Measurements from ENCODE around the gene ITGBL1. TPM values are rescaled to one million over a fixed set of nuclear protein-coding genes. Genes with fewer than 3 reads are reported as not detected.

ITGBL1 gene
- total RNA-seq, 1 experiment from 2014 or later: not detected

DNA sequence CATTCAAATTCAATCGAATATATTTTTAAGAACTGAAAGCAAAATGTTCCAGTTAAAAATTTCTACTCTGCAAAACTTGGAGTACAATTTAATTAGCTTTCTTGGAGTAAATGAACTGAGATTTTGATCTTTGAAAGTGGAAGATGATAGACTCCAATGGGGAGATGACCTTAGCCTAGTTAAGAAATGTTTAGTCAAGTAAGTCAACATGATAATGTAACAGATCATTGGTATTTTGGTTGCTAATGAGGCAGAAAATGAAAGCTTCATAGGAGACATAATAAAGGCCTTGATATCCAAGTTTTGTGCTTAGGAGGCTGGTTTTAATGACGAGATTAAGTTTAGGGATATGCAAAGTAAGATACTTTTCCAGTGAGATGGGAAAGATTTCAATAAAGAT is 181.7 kb downstream of the ITGBL1 start:
- H3K4me1 Mint-ChIP-seq (ENCODE audit: insufficient read depth, unreplicated experiment): no peaks in the 10 kb centered on the region
- intact Hi-C loops (cut with micrococcal nuclease): no loop called here
- DNase-seq (ENCODE audit: unreplicated experiment): no peak
- H3K36me3 Mint-ChIP-seq (ENCODE audit: insufficient read depth, unreplicated experiment): no peaks in the 10 kb centered on the region
- BruUV-seq (replicated peaks): no TSS peak
- H3K4me3 Mint-ChIP-seq (ENCODE audit: unreplicated experiment): no peak overlapping the region
- peak overlapping the region; percentile 41 for H3K27ac Mint-ChIP-seq (ENCODE audit: low read depth, unreplicated experiment)
- H3K9me3 Mint-ChIP-seq (ENCODE audit: unreplicated experiment): no peaks in the 10 kb centered on the region
- CTCF ChIA-PET: interaction anchor here (0.8 kb wide), 1 partner anchor 18 kb away, joined by 5 read pairs; no protein-coding TSS in a partner anchor
- TF ChIP-seq, protein P1, sequence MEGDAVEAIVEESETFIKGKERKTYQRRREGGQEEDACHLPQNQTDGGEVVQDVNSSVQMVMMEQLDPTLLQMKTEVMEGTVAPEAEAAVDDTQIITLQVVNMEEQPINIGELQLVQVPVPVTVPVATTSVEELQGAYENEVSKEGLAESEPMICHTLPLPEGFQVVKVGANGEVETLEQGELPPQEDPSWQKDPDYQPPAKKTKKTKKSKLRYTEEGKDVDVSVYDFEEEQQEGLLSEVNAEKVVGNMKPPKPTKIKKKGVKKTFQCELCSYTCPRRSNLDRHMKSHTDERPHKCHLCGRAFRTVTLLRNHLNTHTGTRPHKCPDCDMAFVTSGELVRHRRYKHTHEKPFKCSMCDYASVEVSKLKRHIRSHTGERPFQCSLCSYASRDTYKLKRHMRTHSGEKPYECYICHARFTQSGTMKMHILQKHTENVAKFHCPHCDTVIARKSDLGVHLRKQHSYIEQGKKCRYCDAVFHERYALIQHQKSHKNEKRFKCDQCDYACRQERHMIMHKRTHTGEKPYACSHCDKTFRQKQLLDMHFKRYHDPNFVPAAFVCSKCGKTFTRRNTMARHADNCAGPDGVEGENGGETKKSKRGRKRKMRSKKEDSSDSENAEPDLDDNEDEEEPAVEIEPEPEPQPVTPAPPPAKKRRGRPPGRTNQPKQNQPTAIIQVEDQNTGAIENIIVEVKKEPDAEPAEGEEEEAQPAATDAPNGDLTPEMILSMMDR (IDR thresholded peaks at IDR 0.05; ENCODE audit: unreplicated experiment): no peak
- no peaks in the 10 kb centered on the region for H3K27me3 Mint-ChIP-seq (ENCODE audit: insufficient read depth, unreplicated experiment)
- POLR2A ChIA-PET: no interaction called here

DNA sequence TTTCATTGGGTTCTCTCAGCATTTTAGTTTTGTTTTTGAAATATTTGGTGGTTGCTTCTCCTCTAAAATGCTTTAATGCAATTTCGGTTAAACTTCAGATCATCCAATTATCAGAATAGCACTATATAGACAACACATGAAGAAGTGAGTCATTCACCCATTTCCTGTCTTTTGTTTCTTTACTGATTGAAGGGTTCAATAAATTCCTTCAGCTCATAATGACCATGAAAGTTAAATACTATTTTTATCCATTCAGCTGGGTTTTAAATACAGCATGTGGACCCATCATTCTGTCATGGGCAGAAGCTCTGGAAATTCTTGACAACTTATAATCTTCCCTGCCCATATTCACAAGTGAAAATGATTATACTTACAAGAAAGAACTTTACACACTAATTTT is 187.2 kb downstream of the ITGBL1 start:
- no peak overlapping the region for H3K27ac Mint-ChIP-seq (ENCODE audit: low read depth, unreplicated experiment)
- no peak overlapping the region for H3K4me3 Mint-ChIP-seq (ENCODE audit: unreplicated experiment)
- BruUV-seq (replicated peaks): no TSS peak
- DNase-seq (ENCODE audit: unreplicated experiment): no peak
- TF ChIP-seq, protein P1 (IDR thresholded peaks at IDR 0.05; ENCODE audit: unreplicated experiment): no peak
- H3K4me1 Mint-ChIP-seq (ENCODE audit: insufficient read depth, unreplicated experiment): peaks cover 14% of the 10 kb centered on the region
- no peaks in the 10 kb centered on the region for H3K9me3 Mint-ChIP-seq (ENCODE audit: unreplicated experiment)
- ChIA-PET CTCF (interaction anchor here (0.6 kb wide), 1 partner anchor 61 kb away, joined by 3 read pairs; no protein-coding TSS in a partner anchor), POLR2A (interaction anchor here (0.6 to 1.5 kb wide), 5 partner anchors 8 to 115 kb away, joined by 3 to 9 read pairs (median 3); no protein-coding TSS in a partner anchor)
- H3K36me3 Mint-ChIP-seq (ENCODE audit: insufficient read depth, unreplicated experiment): no peaks in the 10 kb centered on the region
- intact Hi-C loops (cut with micrococcal nuclease): loop anchor here (2.0 to 10.0 kb wide), 2 partner anchors 13 to 115 kb away; no protein-coding TSS in a partner anchor
- no peaks in the 10 kb centered on the region for H3K27me3 Mint-ChIP-seq (ENCODE audit: insufficient read depth, unreplicated experiment)

- no TSS peak for BruUV-seq (replicated peaks)
- no peaks in the 10 kb centered on the region for H3K36me3 Mint-ChIP-seq (ENCODE audit: insufficient read depth, unreplicated experiment)
- DNase-seq (ENCODE audit: unreplicated experiment): peak; percentile 35
- no peaks in the 10 kb centered on the region for H3K27me3 Mint-ChIP-seq (ENCODE audit: insufficient read depth, unreplicated experiment)
- H3K4me1 Mint-ChIP-seq (ENCODE audit: insufficient read depth, unreplicated experiment): peaks cover 14% of the 10 kb centered on the region
- TF ChIP-seq, protein P1 (IDR thresholded peaks at IDR 0.05; ENCODE audit: unreplicated experiment): no peak
- H3K9me3 Mint-ChIP-seq (ENCODE audit: unreplicated experiment): no peaks in the 10 kb centered on the region
- H3K27ac Mint-ChIP-seq (ENCODE audit: low read depth, unreplicated experiment): peak overlapping the region; percentile 81
- ChIA-PET POLR2A (interaction anchor here (1.1 to 1.5 kb wide), 3 partner anchors 9 to 66 kb away, joined by 3 to 9 read pairs (median 6); no protein-coding TSS in a partner anchor), CTCF (no interaction called here)
- intact Hi-C loops (cut with micrococcal nuclease): loop anchor here (1.0 to 10.0 kb wide), 3 partner anchors 8 to 114 kb away; no protein-coding TSS in a partner anchor
- H3K4me3 Mint-ChIP-seq (ENCODE audit: unreplicated experiment): peak overlapping the region; percentile 13
Observed at GRCh38 chr13:101640788-101641400, 188.4 kb downstream of the ITGBL1 start.

DNA sequence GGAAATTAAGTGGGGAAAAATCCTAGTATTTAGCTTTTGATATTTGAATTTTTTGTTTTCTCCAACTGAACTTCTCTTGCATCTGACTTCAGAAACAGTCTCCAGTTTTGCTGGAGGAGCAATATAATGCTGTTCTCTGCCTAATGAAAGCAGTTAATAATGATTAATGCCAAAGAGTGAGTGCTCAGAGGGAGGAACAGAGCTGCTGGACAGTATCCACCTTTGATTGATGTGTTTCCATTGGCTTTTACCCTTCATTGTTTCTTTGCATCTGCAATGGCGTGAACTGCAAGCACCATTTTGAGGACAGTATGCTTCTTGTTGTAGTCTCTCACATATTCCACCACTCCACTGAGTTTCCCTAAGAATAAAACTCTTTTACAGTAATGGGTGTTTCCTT is 193.4 kb downstream of the ITGBL1 start:
- TF ChIP-seq, protein P1 (IDR thresholded peaks at IDR 0.05; ENCODE audit: unreplicated experiment): no peak
- no peak for DNase-seq (ENCODE audit: unreplicated experiment)
- Mint-ChIP-seq H3K27me3 (ENCODE audit: insufficient read depth, unreplicated experiment) (no peaks in the 10 kb centered on the region), H3K27ac (ENCODE audit: low read depth, unreplicated experiment) (no peak overlapping the region), H3K36me3 (ENCODE audit: insufficient read depth, unreplicated experiment) (no peaks in the 10 kb centered on the region), H3K4me1 (ENCODE audit: insufficient read depth, unreplicated experiment) (peaks cover 23% of the 10 kb centered on the region), H3K4me3 (ENCODE audit: unreplicated experiment) (no peak overlapping the region), H3K9me3 (ENCODE audit: unreplicated experiment) (peaks cover 8% of the 10 kb centered on the region)
- CTCF ChIA-PET: interaction anchor here (1.1 kb wide), 1 partner anchor 113 kb away, joined by 3 read pairs; no protein-coding TSS in a partner anchor
- POLR2A ChIA-PET: interaction anchor here (1.6 kb wide), 1 partner anchor 15 kb away, joined by 3 read pairs; no protein-coding TSS in a partner anchor
- intact Hi-C loops (cut with micrococcal nuclease): loop anchor here (10.0 kb wide), 1 partner anchor 109 kb away; no protein-coding TSS in a partner anchor
- no TSS peak for BruUV-seq (replicated peaks)
